ENCODE results near the gene PURB. TPM values are rescaled to one million over a fixed set of nuclear protein-coding genes. Genes with fewer than 3 reads are reported as not detected.

The PURB gene
- polyA plus RNA-seq, 1 of the 3 experiments (the other 2 are of a cell fraction), result 4.8 TPM

- no peaks in the 10 kb centered on the region for H3K36me3 ChIP-seq (replicated peaks in 1 of 2; ENCODE audit: control insufficient read depth in 1 of 2, insufficient read depth in 2 of 2, low read length in 1 of 2)
- no peak overlapping the region for H3K9ac ChIP-seq
- no peak overlapping the region for H3K4me2 ChIP-seq
- no peak overlapping the region for H3K27ac ChIP-seq (ENCODE audit: low read depth in 2 of 2, low read length in 1 of 2)
- no peaks in the 10 kb centered on the region for H3K9me2 ChIP-seq
- no peaks in the 10 kb centered on the region for H3K9me3 ChIP-seq
- H3K79me2 ChIP-seq (ENCODE audit: insufficient read depth), result no peaks in the 10 kb centered on the region
- H3F3A ChIP-seq (replicated peaks; ENCODE audit: insufficient read depth), result no peaks in the 10 kb centered on the region
- DNase-seq, result no peak
- no peak overlapping the region for H2AFZ ChIP-seq (ENCODE audit: low read depth)
- H3K4me3 ChIP-seq (ENCODE audit: low read depth in 2 of 2, low read length in 1 of 2), result no peak overlapping the region
- H4K20me1 ChIP-seq (ENCODE audit: insufficient read depth), result no peaks in the 10 kb centered on the region
- WGBS (ENCODE audit: low lambda C conversion rate), result 80% methylated on average over 6 of the region's 6 CpGs
- no peaks in the 10 kb centered on the region for H3K4me1 ChIP-seq (ENCODE audit: control insufficient read depth in 1 of 2, insufficient read depth in 2 of 2, low read depth in 1 of 2, low read length in 1 of 2)
- 0 out of 2 replicates have a peak, but pooled peaks cover 12% of the 10 kb centered on the region for H3K27me3 ChIP-seq (ENCODE audit: insufficient read depth)
- no peak for TF ChIP-seq RXRA (IDR thresholded peaks at IDR 0.05; ENCODE audit: borderline replicate concordance, low read depth)
- no peak for TF ChIP-seq IRF3 (IDR thresholded peaks at IDR 0.05; ENCODE audit: low read depth, low read length)
- TF ChIP-seq ZBTB33 (IDR thresholded peaks at IDR 0.05; ENCODE audit: borderline replicate concordance, low read depth), result no peak
- TF ChIP-seq SMC3 (IDR thresholded peaks at IDR 0.05; ENCODE audit: low read depth, low read length), result no peak
- TF ChIP-seq ELF1 (IDR thresholded peaks at IDR 0.05), result no peak
- TF ChIP-seq RFX5 (IDR thresholded peaks at IDR 0.05; ENCODE audit: low read length), result no peak
- no peak for TF ChIP-seq GABPA (IDR thresholded peaks at IDR 0.05; ENCODE audit: low read depth)
- TF ChIP-seq NRF1 (IDR thresholded peaks at IDR 0.05; ENCODE audit: low read depth, low read length), result no peak
- TF ChIP-seq FOSL2 (IDR thresholded peaks at IDR 0.05; ENCODE audit: borderline replicate concordance, low read depth), result no peak
- TF ChIP-seq TAF1 (IDR thresholded peaks at IDR 0.05; ENCODE audit: borderline replicate concordance, low read depth, low read length), result no peak
- TF ChIP-seq POLR2AphosphoS5 (IDR thresholded peaks at IDR 0.05; ENCODE audit: low read depth, low read length), result no peak
- no peak for TF ChIP-seq MAX (IDR thresholded peaks at IDR 0.05; ENCODE audit: low read depth)
- no peak for TF ChIP-seq CTCF (IDR thresholded peaks at IDR 0.05)
- no peak for TF ChIP-seq FOXM1 (IDR thresholded peaks at IDR 0.05; ENCODE audit: low read depth)
- TF ChIP-seq YY1 (IDR thresholded peaks at IDR 0.05; ENCODE audit: low read depth), result no peak
- ChIA-PET POLR2A (no interaction called here), CTCF (no interaction called here)
Observed at GRCh38 chr7:44930921-44931320, 45.6 kb upstream of the PURB start.

All from SK-N-SH (cell line).